ENCODE data around the gene LZTR1.
A peak's percentile ranks its signal among the peaks of the same experiment; 100 is the strongest.
"Not testable (repeated sequence)": the region's sequence is repeated elsewhere in the genome, so short reads cannot be mapped to it uniquely, and the experiment has no call there.

The LZTR1 gene

GRCh38 chr22:20996598-20997535 lies 14.8 kb downstream of the LZTR1 start:
- no peak for DNase-seq

DNA sequence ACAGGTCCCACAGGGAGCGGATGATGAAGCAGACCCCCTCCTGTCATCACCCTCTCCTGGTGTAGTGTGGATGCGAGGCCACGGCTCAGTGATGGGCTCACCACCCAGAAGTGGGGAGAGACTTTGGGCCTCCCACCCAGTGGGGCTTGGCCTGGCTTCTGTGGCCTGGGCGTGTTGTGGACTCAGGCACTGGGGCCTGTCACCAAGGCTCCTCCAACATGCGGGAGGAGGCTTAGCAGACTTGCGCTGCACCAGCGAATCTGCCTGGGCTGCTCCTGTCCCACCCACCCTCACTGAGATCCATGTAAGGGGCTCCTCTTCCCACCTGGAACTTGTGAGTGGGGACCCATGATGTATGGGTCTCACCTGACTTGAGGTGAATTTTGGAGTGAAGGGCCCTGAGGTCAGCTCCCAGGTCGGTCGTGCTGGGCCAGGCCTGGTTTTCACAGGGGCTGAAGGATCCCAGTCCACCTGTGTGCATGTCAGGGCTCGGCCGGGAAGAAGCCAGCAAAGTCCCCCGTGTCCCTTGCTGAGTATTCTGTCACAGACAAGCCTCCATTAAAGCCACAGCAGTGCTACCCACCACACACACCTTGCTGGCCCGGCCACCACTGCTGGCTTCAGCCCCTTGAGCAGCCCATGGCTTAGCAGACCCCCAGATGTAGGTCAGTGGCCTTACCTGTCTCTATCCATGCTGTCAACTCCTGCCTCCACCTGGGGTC lies 15.6 kb downstream of the LZTR1 start:
- DNase-seq = no peak

- no peak for DNase-seq
Observed at GRCh38 chr22:20998411-20999336, 16.6 kb downstream of the LZTR1 start.

DNA sequence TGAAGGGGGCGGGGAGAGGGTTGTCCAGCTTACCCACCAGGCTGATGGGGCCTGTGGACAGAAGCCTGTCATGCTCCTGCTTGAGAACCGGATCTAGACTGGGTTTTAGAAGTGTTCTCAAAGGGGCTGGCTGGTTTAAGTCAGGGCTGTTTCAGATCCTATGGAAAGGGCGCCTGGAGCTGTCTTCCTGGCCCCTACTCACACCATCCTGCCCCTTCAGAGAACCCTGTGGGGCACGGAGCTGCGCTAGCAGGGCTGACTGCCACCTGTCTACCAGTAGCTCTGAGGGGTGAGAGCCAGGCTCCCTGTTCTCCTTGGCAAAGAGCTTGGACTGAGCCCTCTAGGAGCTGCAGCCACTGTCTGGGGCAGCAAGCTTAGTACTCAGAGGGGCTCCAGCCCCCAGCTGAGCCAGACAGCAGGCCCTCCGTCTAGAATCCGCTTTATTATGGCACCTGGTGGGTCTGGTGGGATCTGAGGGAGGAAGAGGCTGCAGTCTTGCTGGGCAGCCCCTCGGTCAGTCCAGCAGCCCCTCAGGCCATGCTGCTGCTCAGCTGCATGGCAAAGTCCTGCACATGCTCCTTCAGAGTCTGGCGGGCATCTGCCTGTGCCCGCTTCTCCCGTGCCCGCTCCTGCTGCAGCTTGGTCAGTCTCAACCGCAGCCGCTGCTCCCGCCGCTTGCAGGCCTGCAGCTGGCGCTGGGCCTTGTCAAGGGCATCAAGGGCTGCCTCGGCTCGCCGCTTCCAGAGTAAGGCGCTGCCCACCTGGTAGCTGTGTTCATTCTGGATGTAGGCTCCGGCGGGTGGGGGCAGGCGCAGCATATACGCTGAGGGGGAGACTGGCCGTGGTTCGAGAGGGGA lies 17.5 kb downstream of the LZTR1 start:
- DNase-seq = no peak

GRCh38 chr22:21000207-21000986 lies 18.3 kb downstream of the LZTR1 start:
- DNase-seq = no peak

DNA sequence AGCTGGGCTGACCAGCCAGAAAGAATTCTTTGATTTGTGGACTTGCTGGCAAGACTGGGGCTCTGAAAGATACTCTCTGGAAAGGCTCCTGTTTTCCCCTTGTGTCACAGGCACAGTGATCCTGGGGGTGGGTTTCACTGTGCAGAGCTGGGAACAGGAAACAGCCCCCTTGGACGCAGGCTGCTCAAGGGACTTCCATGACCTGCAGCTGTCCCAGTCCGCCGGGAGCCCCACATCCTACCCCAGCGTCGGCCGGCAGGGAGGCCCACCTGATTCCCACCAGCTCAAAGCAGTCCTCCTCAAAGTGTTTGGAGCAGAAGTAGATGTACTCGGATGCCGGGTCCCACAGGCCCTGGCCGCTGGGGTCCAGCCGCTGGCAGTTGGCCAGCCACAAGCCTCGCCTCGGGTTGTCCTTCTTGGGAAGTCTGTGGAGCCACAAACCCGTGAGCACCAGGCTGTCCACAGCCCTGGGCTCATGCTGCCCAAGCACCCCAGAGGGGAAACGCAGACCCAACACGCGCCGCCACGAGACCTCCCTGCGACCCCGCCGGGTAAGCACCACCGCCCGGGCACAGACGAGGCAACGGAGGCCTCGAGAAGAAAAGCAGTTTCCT lies 19.0 kb downstream of the LZTR1 start:
- no peak for DNase-seq

DNA sequence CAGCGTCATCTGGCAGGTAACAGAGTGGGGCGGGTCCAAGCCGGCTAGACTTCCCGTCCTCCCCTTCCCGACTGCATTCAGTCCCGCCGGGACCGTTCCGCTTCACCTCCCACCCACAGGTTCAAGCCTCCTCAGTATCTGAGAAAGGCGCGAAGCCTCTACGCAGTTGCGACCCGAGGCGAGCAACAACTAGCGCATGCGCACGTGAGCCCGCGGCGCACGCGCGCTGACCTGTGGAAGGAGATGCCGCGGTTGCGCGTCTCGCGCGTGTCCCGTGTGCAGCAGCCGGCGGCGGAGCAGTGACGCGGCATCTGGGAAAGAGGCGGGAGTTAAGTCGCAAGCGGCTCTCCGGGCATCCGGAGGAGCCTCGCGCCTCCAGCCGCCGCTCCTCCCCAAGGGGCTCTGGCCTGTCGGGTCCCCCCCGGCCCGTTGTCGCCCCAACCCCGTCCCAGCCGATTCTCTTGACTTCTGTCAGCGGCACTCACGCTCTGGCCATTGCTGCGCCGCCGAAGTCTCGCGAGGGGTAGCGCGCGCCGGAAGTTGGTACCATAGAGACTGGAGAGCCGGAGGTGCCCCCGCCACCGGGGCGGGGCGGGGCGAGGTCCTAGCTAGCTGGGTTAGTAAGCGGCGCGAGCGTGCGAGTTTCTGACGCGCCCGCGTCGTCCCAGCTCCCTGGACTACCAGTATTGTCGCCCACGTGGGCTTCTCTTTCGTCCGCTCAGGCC lies 19.7 kb downstream of the LZTR1 start, which contains the start of gene THAP7:
Gene THAP7 (minus strand): TSS at position 518 of the 725 bp plus-strand sequence. CDS start 207 bp downstream, at position 311.
- DNase-seq = peak; percentile 98 to 99 (median 98)

DNA sequence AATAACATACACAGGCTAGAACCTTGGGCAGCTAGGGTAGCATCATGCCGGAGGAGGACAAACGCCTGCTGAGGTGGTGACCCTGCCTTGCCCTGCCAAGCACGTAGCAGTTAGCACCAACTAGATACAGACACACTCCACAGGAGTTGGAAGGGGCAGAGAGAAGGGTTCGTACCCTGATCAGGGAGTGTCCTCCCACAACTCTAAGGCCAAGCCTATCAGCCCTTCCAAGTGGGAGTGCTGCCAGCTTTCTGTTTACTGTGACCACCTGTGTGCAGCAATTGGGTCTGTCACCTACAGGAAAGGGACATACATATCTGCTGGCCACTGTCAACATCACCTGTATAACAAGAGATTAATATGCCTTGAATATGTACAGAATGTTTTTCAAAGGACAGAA lies 21.7 kb downstream of the LZTR1 start:
- no peak for DNase-seq

- not testable (repeated sequence) for DNase-seq
Observed at GRCh38 chr22:21009208-21009607, 27.1 kb downstream of the LZTR1 start.

- peak in 2 of 4 experiments; percentile 18 to 38 for DNase-seq
Observed at GRCh38 chr22:21009638-21010425, 27.7 kb downstream of the LZTR1 start.

DNA sequence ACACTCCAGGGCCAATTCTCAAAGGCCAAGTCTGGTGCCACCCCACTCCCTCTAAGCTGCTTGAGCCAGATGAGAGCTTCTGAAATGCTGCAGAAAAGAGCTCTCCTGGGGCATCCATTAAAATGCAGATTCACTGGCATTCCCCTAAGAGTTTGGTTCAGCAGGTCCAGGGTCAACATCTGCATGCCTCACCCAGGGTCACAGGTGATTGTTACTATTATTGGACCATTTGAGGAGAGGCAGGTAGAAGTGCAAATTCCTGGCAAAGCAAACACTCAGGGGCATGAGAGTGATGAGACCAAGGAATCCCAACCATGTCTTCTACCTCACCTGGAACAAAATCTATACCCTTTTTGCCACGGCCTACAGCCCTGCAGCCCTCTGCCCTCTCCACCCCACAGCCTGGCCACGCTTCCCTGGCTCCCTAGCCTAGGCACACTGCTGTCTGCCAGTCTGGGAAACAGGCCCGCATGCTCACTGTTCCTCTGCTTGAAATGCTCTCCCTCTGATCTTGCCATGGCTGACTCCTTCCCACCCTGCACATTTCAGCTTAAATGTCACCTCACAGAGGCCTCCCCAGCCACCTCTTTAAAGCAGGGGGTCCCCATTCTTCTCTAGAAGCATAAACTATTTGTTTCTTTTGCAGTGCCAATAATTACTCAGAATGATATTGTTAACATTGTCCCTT lies 28.5 kb downstream of the LZTR1 start:
- no peak for DNase-seq

GRCh38 chr22:21012446-21013407 lies 30.6 kb downstream of the LZTR1 start:
- DNase-seq = no peak

DNA sequence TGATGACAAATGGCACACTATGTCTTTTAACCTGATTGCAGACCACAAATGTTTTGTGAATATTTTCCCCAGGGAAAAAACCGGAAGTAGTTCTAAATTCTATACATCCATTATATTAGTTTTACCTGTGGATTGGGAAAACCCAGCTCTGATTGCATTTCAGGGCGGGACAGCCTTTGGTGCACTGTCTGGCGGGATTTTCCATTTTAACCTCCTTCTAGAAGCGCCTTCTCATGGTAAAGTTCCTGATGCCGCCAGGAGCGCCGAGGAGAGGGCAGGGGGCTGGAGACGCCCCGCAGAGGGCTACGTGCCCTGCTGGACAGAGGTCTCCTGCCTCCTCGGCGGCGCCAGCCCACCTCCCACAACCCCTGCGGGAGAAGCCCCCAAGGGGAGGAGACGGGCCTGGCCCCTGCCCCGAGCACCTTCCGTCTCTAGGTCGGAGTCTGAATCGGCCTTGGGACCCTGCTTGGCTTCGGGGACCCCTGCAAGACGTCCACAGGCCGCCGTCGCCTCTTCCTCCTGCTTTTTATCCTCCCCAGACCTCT lies 31.6 kb downstream of the LZTR1 start:
- DNase-seq = no peak

DNA sequence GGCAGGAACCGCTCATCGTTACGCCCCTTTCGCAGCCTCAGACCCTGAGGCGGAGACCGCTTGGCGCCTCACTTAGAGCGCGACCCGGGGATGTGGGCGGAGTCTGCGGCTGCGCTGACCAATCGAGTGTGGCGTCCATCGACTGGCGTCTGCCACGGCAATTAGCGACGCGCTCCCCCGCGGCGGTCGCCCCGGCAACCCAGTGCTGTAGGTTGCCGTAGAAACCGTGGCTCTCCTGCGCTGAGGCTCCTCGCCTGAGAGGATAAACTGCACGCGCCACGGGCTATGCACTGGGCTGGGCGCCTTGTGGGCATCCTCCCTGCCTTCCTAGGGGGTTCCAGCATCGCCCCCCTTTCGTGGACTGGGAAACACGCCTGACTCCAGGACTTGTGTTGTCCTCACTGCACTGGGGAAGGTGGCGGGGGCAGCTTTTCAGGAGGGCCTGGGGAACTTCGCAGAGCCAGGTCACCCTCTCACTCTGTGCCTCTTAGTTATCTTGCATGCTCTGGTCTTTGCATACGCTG lies 32.2 kb downstream of the LZTR1 start:
- peak; percentile 79 to 90 (median 82) for DNase-seq

DNA sequence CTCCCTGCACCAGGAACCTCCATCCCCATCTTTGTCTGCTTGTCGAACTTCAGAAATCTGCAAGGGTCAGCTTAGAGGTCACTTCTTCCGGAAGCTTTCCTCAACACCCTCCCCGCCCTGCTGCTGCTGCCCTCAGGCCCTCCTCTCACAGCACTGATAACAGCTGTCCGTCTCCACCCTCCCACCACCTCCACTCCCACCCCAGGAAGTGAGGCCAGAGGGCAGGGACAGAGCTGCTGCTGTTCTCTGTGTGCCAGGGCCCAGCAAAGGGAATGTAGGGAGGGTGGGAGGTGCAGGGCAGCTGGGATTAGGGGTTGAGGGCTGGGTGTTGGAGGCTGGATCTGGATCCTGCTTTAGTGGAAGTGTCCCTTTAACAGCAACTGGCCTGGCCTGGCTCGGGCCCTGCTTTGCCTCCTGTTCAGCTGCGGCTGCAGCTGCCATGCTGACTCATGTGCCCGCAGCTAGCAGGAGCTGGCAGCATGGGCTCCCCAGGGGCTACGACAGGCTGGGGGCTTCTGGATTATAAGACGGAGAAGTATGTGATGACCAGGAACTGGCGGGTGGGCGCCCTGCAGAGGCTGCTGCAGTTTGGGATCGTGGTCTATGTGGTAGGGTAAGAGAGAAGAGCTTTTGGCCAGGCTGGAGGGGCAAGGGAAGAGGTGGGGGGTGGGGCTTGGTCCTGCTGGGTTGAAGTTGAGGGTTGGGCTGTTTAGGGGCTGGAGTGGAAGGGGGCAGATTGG lies 32.8 kb downstream of the LZTR1 start, which contains the start of gene P2RX6:
Gene P2RX6 (plus strand): TSS at position 440 of the 740 bp plus-strand sequence. CDS start 10 bp downstream, at position 450.
- DNase-seq = peak; percentile 47 to 73 (median 57)
